RWPE2 (cell line): Measurements from ENCODE around the gene ITFG1.

ENCODE experiments used
- ATAC-seq: fragments of 200-7000 bp; cut with Tn5 transposase; 3 replicates; pipeline ENCODE4 v1.9.1; 2021; ENCODE audit warnings: low read depth
- DNase-seq: peaks from one replicate; pipeline ENCODE4 v3.0.0-alpha.2; 2020; ENCODE audit warnings: low spot score
- H3K27ac ChIP-seq: fragments of 450-650 bp; 2 replicates; pipeline ENCODE4 v1.5.1; 2017; ENCODE audit warnings: mild to moderate bottlenecking; ENCODE audit not compliant: poor library complexity, severe bottlenecking
- H3K27me3 ChIP-seq: fragments of 250-450 bp; sonication (Bioruptor Pico); 2 replicates; pipeline ENCODE4 v1.5.1; 2021; ENCODE audit warnings: mild to moderate bottlenecking, moderate library complexity; ENCODE audit not compliant: insufficient read depth, poor library complexity, severe bottlenecking
- H3K36me3 ChIP-seq: fragments of 250-450 bp; sonication (Bioruptor Pico); 2 replicates; pipeline ENCODE4 v1.5.1; 2020; ENCODE audit warnings: low read depth, mild to moderate bottlenecking, moderate library complexity
- H3K4me1 ChIP-seq: fragments of 250-450 bp; sonication (Bioruptor Pico); 2 replicates; pipeline ENCODE4 v1.5.1; 2021; ENCODE audit warnings: mild to moderate bottlenecking, moderate library complexity; ENCODE audit not compliant: insufficient read depth, poor library complexity, severe bottlenecking
- H3K4me3 ChIP-seq: fragments of 250-450 bp; sonication (Bioruptor Pico); 2 replicates; pipeline ENCODE4 v1.5.1; 2021; ENCODE audit warnings: mild to moderate bottlenecking, moderate library complexity; ENCODE audit not compliant: severe bottlenecking
- H3K9me3 ChIP-seq: fragments of 250-450 bp; sonication (Bioruptor Pico); 2 replicates; pipeline ENCODE4 v1.5.1; 2021; ENCODE audit warnings: mild to moderate bottlenecking, moderate library complexity; ENCODE audit not compliant: severe bottlenecking
- CTCF ChIP-seq: fragments of 450-650 bp; IDR thresholded peaks from one replicate; pipeline ENCODE4 v1.5.1; 2017; ENCODE audit warnings: mild to moderate bottlenecking, moderate library complexity; ENCODE audit not compliant: poor library complexity, severe bottlenecking

The ITFG1 gene

DNA sequence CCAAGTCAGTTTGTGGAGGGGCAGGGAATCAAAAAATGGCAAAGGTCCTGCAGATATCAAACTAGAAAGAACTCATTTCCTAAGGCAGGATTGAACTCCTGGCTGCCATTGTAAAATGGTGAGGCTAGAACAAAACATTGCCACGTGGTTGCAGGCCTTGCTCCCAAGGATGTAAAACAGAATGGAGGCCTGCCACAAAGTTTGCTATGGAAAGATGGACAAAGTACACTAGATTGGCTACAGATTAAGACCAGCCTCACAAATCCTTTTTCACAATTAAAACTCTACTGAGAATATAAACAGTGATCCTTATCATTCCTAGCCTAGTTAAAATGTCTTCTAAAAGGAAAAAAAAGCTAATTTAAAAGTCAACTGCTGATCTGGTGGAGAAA, 31.2 kb upstream of the ITFG1 start:
- Histone ChIP-seq H3K4me3 (no peak overlapping the region), H3K4me1 (no peaks in the 10 kb centered on the region), H3K36me3 (peaks cover 8% of the 10 kb centered on the region; the same call in 1 of the 2 replicates), H3K27me3 (no peaks in the 10 kb centered on the region), H3K27ac (no peak overlapping the region), H3K9me3 (peaks cover 23% of the 10 kb centered on the region)
- no peak for TF ChIP-seq CTCF
- ATAC-seq (no peak), DNase-seq (no peak)

GRCh38 chr16:47490471-47490870, 29.6 kb upstream of the ITFG1 start:
- Histone ChIP-seq H3K4me3 (no peak overlapping the region), H3K4me1 (no peaks in the 10 kb centered on the region), H3K27me3 (no peaks in the 10 kb centered on the region), H3K27ac (no peak overlapping the region), H3K36me3 (peaks cover 8% of the 10 kb centered on the region; the same call in 1 of the 2 replicates), H3K9me3 (peaks cover 23% of the 10 kb centered on the region)
- no peak for TF ChIP-seq CTCF
- DNase-seq (no peak), ATAC-seq (no peak)

- no peak for TF ChIP-seq CTCF
- DNase-seq: no peak
- H3K4me1 ChIP-seq: no peaks in the 10 kb centered on the region
- H3K4me3 ChIP-seq: no peak overlapping the region
- H3K9me3 ChIP-seq: peaks cover 23% of the 10 kb centered on the region
- peaks cover 8% of the 10 kb centered on the region; the same call in 1 of the 2 replicates for H3K36me3 ChIP-seq
- no peaks in the 10 kb centered on the region for H3K27me3 ChIP-seq
- no peak for ATAC-seq
- H3K27ac ChIP-seq: no peak overlapping the region
Measured at GRCh38 chr16:47488051-47488450, 27.2 kb upstream of the ITFG1 start.

- no peak for ATAC-seq
- Histone ChIP-seq H3K4me3 (no peak overlapping the region), H3K4me1 (no peaks in the 10 kb centered on the region), H3K36me3 (peaks cover 8% of the 10 kb centered on the region; the same call in 1 of the 2 replicates), H3K27ac (no peak overlapping the region), H3K27me3 (no peaks in the 10 kb centered on the region), H3K9me3 (peaks cover 23% of the 10 kb centered on the region)
- no peak for DNase-seq
- no peak for TF ChIP-seq CTCF
Measured at GRCh38 chr16:47486856-47487255, 26.0 kb upstream of the ITFG1 start.

DNA sequence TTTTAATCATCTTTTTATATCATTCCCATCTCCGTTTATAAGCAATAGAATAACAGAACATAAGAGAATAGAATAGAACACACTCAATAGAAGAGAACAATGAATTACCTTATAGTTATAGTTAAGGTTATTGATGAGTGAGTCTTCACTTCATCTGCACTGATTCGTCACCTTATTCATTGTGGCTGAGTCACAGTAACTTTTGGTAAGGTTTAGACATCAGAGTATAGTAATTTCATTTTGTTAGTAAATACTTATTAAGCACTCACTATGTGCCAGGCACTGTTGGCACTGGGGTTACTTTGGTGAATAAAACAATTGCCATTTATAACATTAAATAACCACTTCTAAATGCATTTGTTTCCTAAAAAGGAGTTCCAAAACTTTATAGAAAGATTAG, 22.8 kb upstream of the ITFG1 start:
- TF ChIP-seq CTCF: no peak
- H3K4me1 ChIP-seq: no peaks in the 10 kb centered on the region
- ATAC-seq (no peak), DNase-seq (no peak)
- no peak overlapping the region for H3K27ac ChIP-seq
- H3K4me3 ChIP-seq: no peak overlapping the region
- H3K27me3 ChIP-seq: no peaks in the 10 kb centered on the region
- no peaks in the 10 kb centered on the region for H3K9me3 ChIP-seq
- peaks cover 5% of the 10 kb centered on the region for H3K36me3 ChIP-seq
